Lung (tissue), 12 donors: ENCODE results near the gene PROK1. TPM values are rescaled to one million over a fixed set of nuclear protein-coding genes. Genes with fewer than 3 reads are reported as not detected.

Source experiments
- ATAC-seq: fragments of 200-7000 bp; cut with Tn5 transposase; one replicate; pipeline ENCODE4 v1.9.1; 2020; ENCODE audit warnings: moderate number of reproducible peaks; ENCODE audit not compliant: insufficient read depth, low FRiP score
- DNase-seq, 3 donors: peaks; one replicate each; pipeline ENCODE4 v3.0.0-alpha.2; 2013 to 2017
- H3K27ac ChIP-seq, 2 donors: one replicate each; pipeline ENCODE4 v1.5.1; 2013; ENCODE audit warnings: mild to moderate bottlenecking in 2 of 2, moderate library complexity in 2 of 2, control low read depth in 1 of 2, inconsistent platforms in 1 of 2, low read depth in 1 of 2, low read length in 1 of 2
- H3K27me3 ChIP-seq, 3 donors: one replicate each; pipeline ENCODE4 v1.5.1; 2013; ENCODE audit warnings: low read length in 2 of 3; ENCODE audit not compliant: control insufficient read depth in 3 of 3, insufficient read depth in 3 of 3
- H3K36me3 ChIP-seq, 4 donors: one replicate each; pipeline ENCODE4 v1.5.1; 2013; ENCODE audit warnings: low read length in 4 of 4, mild to moderate bottlenecking in 1 of 4, moderate library complexity in 1 of 4; ENCODE audit not compliant: control insufficient read depth in 4 of 4, insufficient read depth in 4 of 4
- H3K4me1 ChIP-seq, 5 donors: one replicate each; pipeline ENCODE4 v1.5.1; 2013; ENCODE audit warnings: low read length in 5 of 5, mild to moderate bottlenecking in 2 of 5, moderate library complexity in 1 of 5; ENCODE audit not compliant: control insufficient read depth in 5 of 5, insufficient read depth in 5 of 5
- H3K4me3 ChIP-seq: one replicate; pipeline ENCODE4 v1.5.1; 2013; ENCODE audit warnings: mild to moderate bottlenecking, control low read depth, moderate library complexity
- H3K9ac ChIP-seq, 2 donors: one replicate each; pipeline ENCODE4 v1.5.1; 2013; ENCODE audit warnings: low read length in 2 of 2, control low read depth in 1 of 2; ENCODE audit not compliant: insufficient read depth in 1 of 2
- H3K9me3 ChIP-seq, 4 donors: one replicate each; pipeline ENCODE4 v1.5.1; 2013; ENCODE audit warnings: low read length in 3 of 4, mild to moderate bottlenecking in 1 of 4, moderate library complexity in 1 of 4; ENCODE audit not compliant: control insufficient read depth in 4 of 4, insufficient read depth in 3 of 4
- WGBS, 2 donors: extraction: QIAGEN DNeasy Blood & Tissue Kit; methylation state at CpG; one replicate each; pipeline ENCODE4 v1.1.7; 2013; 5-methylcytosine and 5-hydroxymethylcytosine counted together
- polyA plus RNA-seq, 2 donors: library from polyadenylated mRNA; stranded (reverse); fragments of 200-250 nt; gene quantifications; one replicate each; pipeline ENCODE4 v1.2.1, GENCODE V29; 2013
- total RNA-seq, 2 donors: library from RNA; depleted of rRNA in 1 of 2; stranded (reverse); fragments of >200 nt in 1 of 2; gene quantifications; one replicate each; pipeline ENCODE4 v1.2.1, GENCODE V29; 2014 to 2021
- TF ChIP-seq, protein P1 (sequence below): IDR thresholded peaks from 2 replicates; pipeline ENCODE4 v1.5.1; 2012; ENCODE audit warnings: mild to moderate bottlenecking; ENCODE audit errors: control extremely low read depth, extremely low read depth
- donor health status: control.
- donor health status: control.
- donor health status: Bipolar disorder and iron deficiency.
- donor health status: healthy.
- donor health status: DM: yes; HTN: yes; CAD: no.

The PROK1 gene
- total and polyA plus RNA-seq, 4 donors = 0.05 to 0.22 TPM; not detected in 2

DNA sequence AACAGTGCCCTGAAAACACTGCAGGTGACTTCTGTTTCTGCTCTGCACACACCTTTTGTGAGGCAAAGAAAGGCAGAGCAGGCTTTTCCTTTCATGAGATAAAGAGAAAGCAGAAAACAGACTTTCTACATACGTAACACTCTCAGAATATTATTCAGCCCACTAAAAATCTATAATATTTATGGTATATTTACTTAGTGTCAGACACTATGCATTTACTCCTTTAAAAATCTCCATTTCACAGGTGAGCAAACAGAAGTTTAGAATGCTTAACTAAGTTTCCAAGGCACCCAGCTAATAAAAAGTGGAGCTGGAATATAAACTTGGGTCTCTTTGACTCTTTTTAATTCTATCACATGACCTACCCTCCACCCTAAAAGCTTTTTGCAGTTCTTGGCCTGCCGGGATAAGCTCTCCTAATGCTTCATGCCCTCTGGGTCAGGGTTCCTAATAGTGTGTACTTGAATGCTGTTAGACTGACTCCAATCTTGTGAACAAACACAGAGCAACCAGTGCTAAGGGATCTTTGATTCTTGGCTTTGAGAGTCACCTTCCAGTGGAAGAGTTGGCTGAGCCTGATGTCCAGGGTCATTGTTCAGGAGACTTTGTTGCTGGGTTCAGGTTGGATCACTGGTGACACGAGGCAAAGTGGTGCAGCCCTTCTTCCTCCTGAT lies 27.2 kb downstream of the PROK1 start:
- no peak overlapping the region for H3K4me3 ChIP-seq
- H3K9ac ChIP-seq = no peak overlapping the region
- no peak overlapping the region for H3K27ac ChIP-seq
- no peak for DNase-seq
- no peaks in the 10 kb centered on the region for H3K27me3 ChIP-seq
- no peaks in the 10 kb centered on the region for H3K9me3 ChIP-seq
- TF ChIP-seq, protein P1, sequence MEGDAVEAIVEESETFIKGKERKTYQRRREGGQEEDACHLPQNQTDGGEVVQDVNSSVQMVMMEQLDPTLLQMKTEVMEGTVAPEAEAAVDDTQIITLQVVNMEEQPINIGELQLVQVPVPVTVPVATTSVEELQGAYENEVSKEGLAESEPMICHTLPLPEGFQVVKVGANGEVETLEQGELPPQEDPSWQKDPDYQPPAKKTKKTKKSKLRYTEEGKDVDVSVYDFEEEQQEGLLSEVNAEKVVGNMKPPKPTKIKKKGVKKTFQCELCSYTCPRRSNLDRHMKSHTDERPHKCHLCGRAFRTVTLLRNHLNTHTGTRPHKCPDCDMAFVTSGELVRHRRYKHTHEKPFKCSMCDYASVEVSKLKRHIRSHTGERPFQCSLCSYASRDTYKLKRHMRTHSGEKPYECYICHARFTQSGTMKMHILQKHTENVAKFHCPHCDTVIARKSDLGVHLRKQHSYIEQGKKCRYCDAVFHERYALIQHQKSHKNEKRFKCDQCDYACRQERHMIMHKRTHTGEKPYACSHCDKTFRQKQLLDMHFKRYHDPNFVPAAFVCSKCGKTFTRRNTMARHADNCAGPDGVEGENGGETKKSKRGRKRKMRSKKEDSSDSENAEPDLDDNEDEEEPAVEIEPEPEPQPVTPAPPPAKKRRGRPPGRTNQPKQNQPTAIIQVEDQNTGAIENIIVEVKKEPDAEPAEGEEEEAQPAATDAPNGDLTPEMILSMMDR = no peak
- peaks cover 0 to 16% (median 3%) of the 10 kb centered on the region in 5 donors for H3K4me1 ChIP-seq
- no peaks in the 10 kb centered on the region for H3K36me3 ChIP-seq
- WGBS, 2 donors = 76 to 90% methylated on average over 3 of the region's 3 CpGs
- ATAC-seq = no peak

DNA sequence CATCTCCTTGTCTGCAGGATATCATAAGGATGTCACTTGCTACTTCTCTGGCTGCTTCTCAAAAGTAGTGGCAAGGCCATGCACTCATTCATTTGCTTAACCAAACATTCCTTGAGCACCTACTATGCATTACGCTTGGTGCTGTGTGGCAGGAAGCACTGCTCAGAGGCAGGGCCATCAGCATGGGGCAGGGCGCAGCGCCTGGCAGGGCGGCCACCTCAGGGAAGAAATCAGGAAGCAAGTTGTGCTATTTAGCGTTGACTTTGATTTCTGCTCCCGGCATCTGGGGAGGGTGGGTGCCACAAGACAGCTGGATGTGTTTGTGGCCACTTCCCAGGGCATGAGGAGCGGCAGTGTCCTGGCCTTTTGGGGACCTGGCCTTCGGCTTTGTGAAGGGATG lies 27.9 kb downstream of the PROK1 start:
- no peak for ATAC-seq
- no peak overlapping the region for H3K27ac ChIP-seq
- TF ChIP-seq, protein P1 = no peak
- no peak for DNase-seq
- 90 to 91% methylated on average over 8 of the region's 8 CpGs for WGBS, 2 donors
- no peaks in the 10 kb centered on the region for H3K9me3 ChIP-seq
- H3K9ac ChIP-seq = no peak overlapping the region
- peaks cover 0 to 16% (median 5%) of the 10 kb centered on the region in 5 donors for H3K4me1 ChIP-seq
- no peaks in the 10 kb centered on the region for H3K36me3 ChIP-seq
- H3K4me3 ChIP-seq = no peak overlapping the region
- H3K27me3 ChIP-seq = no peaks in the 10 kb centered on the region

DNA sequence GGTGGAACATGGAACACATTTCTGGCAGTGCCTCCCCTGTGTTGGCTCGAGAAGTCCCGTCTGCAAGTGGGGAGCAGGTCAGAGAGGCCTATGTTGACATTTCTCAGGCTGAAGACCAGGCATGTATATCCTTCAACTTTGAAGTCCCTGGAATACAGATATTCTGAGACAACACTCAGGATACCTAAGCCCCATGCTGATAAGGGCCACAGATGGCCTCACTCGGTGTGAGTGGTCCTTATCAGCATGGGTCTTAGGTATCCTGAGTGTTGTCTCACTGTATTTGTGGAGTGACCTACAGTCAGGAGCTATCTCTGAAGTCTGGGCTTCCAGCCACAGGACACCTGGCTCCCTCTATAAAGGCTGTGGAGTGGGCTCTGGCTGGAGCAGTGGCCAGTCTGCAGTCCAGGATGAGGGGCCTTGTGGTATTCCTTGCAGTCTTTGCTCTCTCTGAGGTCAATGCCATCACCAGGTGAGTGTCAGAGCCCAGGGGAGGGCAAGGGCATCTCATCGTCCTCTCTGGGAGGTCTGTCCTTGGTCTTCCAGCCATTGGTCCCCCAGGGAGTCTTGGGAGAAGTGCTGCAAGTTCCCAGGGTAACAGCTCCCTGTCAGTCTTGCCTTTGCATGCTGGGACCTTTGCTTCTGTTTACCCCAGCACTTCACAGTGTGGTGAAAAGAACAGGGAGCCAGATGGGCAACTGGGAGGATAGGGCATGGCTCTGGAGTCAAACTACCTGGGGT lies 29.6 kb downstream of the PROK1 start:
- no peaks in the 10 kb centered on the region for H3K27me3 ChIP-seq
- H3K4me1 ChIP-seq = peaks cover 0 to 16% (median 5%) of the 10 kb centered on the region in 5 donors
- H3K27ac ChIP-seq = no peak overlapping the region
- TF ChIP-seq, protein P1 = no peak
- 54 to 64% methylated on average over 4 of the region's 4 CpGs for WGBS, 2 donors
- no peaks in the 10 kb centered on the region for H3K9me3 ChIP-seq
- H3K36me3 ChIP-seq = no peaks in the 10 kb centered on the region
- H3K4me3 ChIP-seq = no peak overlapping the region
- DNase-seq (no peak), ATAC-seq (no peak)
- H3K9ac ChIP-seq = no peak overlapping the region
